Neural cell (in vitro differentiated cells): ENCODE results near the gene HSPA1A. TPM values are rescaled to one million over a fixed set of nuclear protein-coding genes. Genes with fewer than 3 reads are reported as not detected.

Source experiments
- H2AFZ ChIP-seq: fragments of 200-600, 300-800 bp; sonication (generic), shearing (Covaris generic); 2 replicates; pipeline ENCODE4 v1.6.0; 2014; ENCODE audit warnings: low read depth, mild to moderate bottlenecking, antibody characterized with exemption, low read length, moderate library complexity
- H3F3A ChIP-seq: fragments of 200-600 bp; shearing (Covaris generic); 2 replicates; pipeline ENCODE4 v1.6.1; 2016; ENCODE audit warnings: mild to moderate bottlenecking, moderate library complexity, mixed read lengths, antibody characterized with exemption, low read length; ENCODE audit not compliant: insufficient read depth, poor library complexity, severe bottlenecking
- H3K27ac ChIP-seq: fragments of 200-600, 300-800 bp; sonication (generic), shearing (Covaris generic); 2 replicates; pipeline ENCODE4 v1.5.1; 2014; ENCODE audit warnings: mild to moderate bottlenecking, low read length, moderate library complexity
- H3K27me3 ChIP-seq: fragments of 300-800, 200-600 bp; sonication (generic), shearing (Covaris generic); 2 replicates; pipeline ENCODE4 v1.6.0; 2014; ENCODE audit warnings: mild to moderate bottlenecking, low read depth, low read length, moderate library complexity; ENCODE audit not compliant: insufficient read depth
- H3K36me3 ChIP-seq: fragments of 300-800, 200-600 bp; sonication (generic), shearing (Covaris generic); 2 replicates; pipeline ENCODE4 v1.5.1; 2014; ENCODE audit warnings: mild to moderate bottlenecking, antibody characterized with exemption, low read length, moderate library complexity; ENCODE audit not compliant: insufficient read depth
- H3K4me2 ChIP-seq: fragments of 300-800, 200-600 bp; sonication (generic), shearing (Covaris generic); 2 replicates; pipeline ENCODE4 v1.6.0; 2014; ENCODE audit warnings: mild to moderate bottlenecking, low read length
- H3K4me3 ChIP-seq: fragments of 300-800, 200-600 bp; sonication (generic), shearing (Covaris generic); 2 replicates; pipeline ENCODE4 v1.5.1; 2014; ENCODE audit warnings: mild to moderate bottlenecking, low read length, moderate library complexity
- H3K79me2 ChIP-seq: fragments of 200-600 bp; shearing (Covaris generic); replicated peaks from 2 replicates; pipeline ENCODE4 v1.6.0; 2014; ENCODE audit warnings: mild to moderate bottlenecking, low read length, moderate library complexity; ENCODE audit not compliant: insufficient read depth
- H3K9ac ChIP-seq: fragments of 300-800, 200-600 bp; sonication (generic), shearing (Covaris generic); 2 replicates; pipeline ENCODE4 v1.6.1; 2016; ENCODE audit warnings: mild to moderate bottlenecking, low read length, mixed read lengths
- H3K9me2 ChIP-seq: fragments of 200-600 bp; shearing (Covaris generic); 2 replicates; pipeline ENCODE4 v1.6.1; 2016; ENCODE audit warnings: mild to moderate bottlenecking, low read length, mixed read lengths; ENCODE audit not compliant: insufficient read depth
- H3K9me3 ChIP-seq: fragments of 200-600, 300-800 bp; sonication (generic), shearing (Covaris generic); 2 replicates; pipeline ENCODE4 v1.6.1; 2016; ENCODE audit warnings: mild to moderate bottlenecking, mixed run types, low read length, moderate library complexity, mixed read lengths
- H4K20me1 ChIP-seq: fragments of 200-600 bp; shearing (Covaris generic); 2 replicates; pipeline ENCODE4 v1.6.1; 2016; ENCODE audit warnings: mild to moderate bottlenecking, mixed run types; ENCODE audit not compliant: insufficient read depth
- CTCF ChIP-seq: fragments of 450-650 bp; IDR thresholded peaks from 2 replicates; pipeline ENCODE4 v1.5.1; 2014; ENCODE audit warnings: antibody characterized with exemption, mild to moderate bottlenecking, moderate library complexity; ENCODE audit not compliant: poor library complexity, severe bottlenecking
- EP300 ChIP-seq: fragments of 450-650 bp; conservative IDR thresholded peaks from 2 replicates; pipeline ENCODE4 v1.6.1; 2014; ENCODE audit warnings: antibody characterized with exemption, mild to moderate bottlenecking, moderate library complexity; ENCODE audit not compliant: poor library complexity, severe bottlenecking
- EZH2 ChIP-seq: fragments of 200-600, 300-800 bp; shearing (Covaris generic), sonication (generic); IDR thresholded peaks from 2 replicates; pipeline ENCODE4 v1.6.1; 2014; ENCODE audit warnings: antibody characterized with exemption, low read length, borderline replicate concordance, mild to moderate bottlenecking; ENCODE audit not compliant: insufficient read depth, poor library complexity, severe bottlenecking
- MXI1 ChIP-seq: fragments of 450-650 bp; conservative IDR thresholded peaks from 2 replicates; pipeline ENCODE4 v1.6.1; 2014; ENCODE audit warnings: antibody characterized with exemption, mild to moderate bottlenecking; ENCODE audit not compliant: poor library complexity, severe bottlenecking
- POLR2AphosphoS5 ChIP-seq: IDR thresholded peaks from 2 replicates; pipeline ENCODE4 v1.6.1; 2012
- RAD21 ChIP-seq: fragments of 450-650 bp; conservative IDR thresholded peaks from 2 replicates; pipeline ENCODE4 v1.6.1; 2014; ENCODE audit warnings: antibody characterized with exemption, mild to moderate bottlenecking, moderate library complexity
- REST ChIP-seq: IDR thresholded peaks from 2 replicates; pipeline ENCODE4 v1.6.1; 2012; ENCODE audit warnings: borderline replicate concordance
- SMC3 ChIP-seq: fragments of 450-650 bp; conservative IDR thresholded peaks from 2 replicates; pipeline ENCODE4 v1.6.1; 2014; ENCODE audit warnings: antibody characterized with exemption, mild to moderate bottlenecking, moderate library complexity; ENCODE audit not compliant: poor library complexity
- TAF1 ChIP-seq: IDR thresholded peaks from 2 replicates; pipeline ENCODE4 v1.6.1; 2012; ENCODE audit warnings: low read depth
- polyA plus RNA-seq: library from polyadenylated mRNA; depleted of rRNA; stranded (reverse); fragments of >200 nt; gene quantifications from 2 replicates; pipeline ENCODE4 v1.2.3, GENCODE V29; 2014

Gene HSPA1A
- polyA plus RNA-seq, 1 donor from 2014 or later = 50.9 TPM

GRCh38 chr6:31860349-31860748, 45.0 kb downstream of the HSPA1A start:
- no peaks in the 10 kb centered on the region for H3K9me3 ChIP-seq
- no peaks in the 10 kb centered on the region for H3K36me3 ChIP-seq
- H3F3A ChIP-seq = no peaks in the 10 kb centered on the region
- H2AFZ ChIP-seq = no peak overlapping the region
- no peaks in the 10 kb centered on the region for H3K9me2 ChIP-seq
- peaks cover 8% of the 10 kb centered on the region for H3K79me2 ChIP-seq
- no peak overlapping the region for H3K4me2 ChIP-seq
- no peaks in the 10 kb centered on the region for H4K20me1 ChIP-seq
- H3K27ac ChIP-seq = no peak overlapping the region
- H3K4me3 ChIP-seq = no peak overlapping the region
- no peaks in the 10 kb centered on the region for H3K27me3 ChIP-seq
- H3K9ac ChIP-seq = no peak overlapping the region
- TF ChIP-seq TAF1 = no peak
- TF ChIP-seq RAD21 = no peak
- no peak for TF ChIP-seq EZH2
- TF ChIP-seq CTCF = no peak
- no peak for TF ChIP-seq POLR2AphosphoS5
- no peak for TF ChIP-seq SMC3
- TF ChIP-seq MXI1 = no peak
- no peak for TF ChIP-seq EP300
- no peak for TF ChIP-seq REST

- peak overlapping the region; percentile 90 for H3K4me3 ChIP-seq
- H3F3A ChIP-seq = no peaks in the 10 kb centered on the region
- no peaks in the 10 kb centered on the region for H3K36me3 ChIP-seq
- H3K4me2 ChIP-seq = no peak overlapping the region
- no peaks in the 10 kb centered on the region for H3K9me2 ChIP-seq
- no peaks in the 10 kb centered on the region for H3K9me3 ChIP-seq
- no peak for TF ChIP-seq EZH2
- no peak for TF ChIP-seq CTCF
- TF ChIP-seq EP300 = no peak
- no peak for TF ChIP-seq SMC3
- TF ChIP-seq RAD21 = no peak
- no peak for TF ChIP-seq MXI1
- no peak for TF ChIP-seq POLR2AphosphoS5
- TF ChIP-seq REST = no peak
- no peak for TF ChIP-seq TAF1
- H2AFZ ChIP-seq = no peak overlapping the region
- peaks cover 8% of the 10 kb centered on the region for H3K79me2 ChIP-seq
- no peak overlapping the region for H3K27ac ChIP-seq
- no peak overlapping the region for H3K9ac ChIP-seq
- no peaks in the 10 kb centered on the region for H3K27me3 ChIP-seq
- H4K20me1 ChIP-seq = no peaks in the 10 kb centered on the region
Measured at GRCh38 chr6:31861150-31861549, 45.8 kb downstream of the HSPA1A start.
